Ovary (tissue), 9 donors: ENCODE results near the gene GPR162. TPM values are rescaled to one million over a fixed set of nuclear protein-coding genes. Genes with fewer than 3 reads are reported as not detected.

ENCODE experiments used
- DNase-seq, 5 donors: peaks; one replicate each; pipeline ENCODE4 v3.0.0-alpha.2; 2019 to 2020
- H3K27ac ChIP-seq, 2 donors: fragments of 200-600 bp; one replicate each; pipeline versions ENCODE4 v1.5.1 to v1.8.0; 2019 to 2022
- H3K27me3 ChIP-seq: fragments of 200-600 bp; one replicate; pipeline ENCODE4 v1.8.0; 2022
- H3K36me3 ChIP-seq: fragments of 200-600 bp; sonication (generic); one replicate; pipeline ENCODE4 v1.5.1; 2019
- H3K4me1 ChIP-seq: one replicate; pipeline ENCODE4 v1.8.1; 2013; ENCODE audit warnings: mild to moderate bottlenecking, moderate library complexity; ENCODE audit not compliant: insufficient read depth
- H3K4me3 ChIP-seq: fragments of 200-600 bp; sonication (generic); one replicate; pipeline ENCODE4 v1.5.1; 2017
- H3K9me3 ChIP-seq, 2 donors: fragments of 200-600 bp in 1 of 2; sonication (generic) in 1 of 2; one replicate each; pipeline versions ENCODE4 v1.5.1 to v1.8.1; 2013 to 2019; ENCODE audit warnings: mild to moderate bottlenecking in 1 of 2, moderate library complexity in 1 of 2
- EP300 ChIP-seq: sonication (generic); formaldehyde crosslinking; IDR thresholded peaks from one replicate; pipeline ENCODE4 v1.6.1; 2017; ENCODE audit warnings: antibody characterized with exemption
- POLR2A ChIP-seq: fragments of 450-650 bp; IDR thresholded peaks from one replicate; pipeline ENCODE4 v1.6.1; 2017; ENCODE audit warnings: antibody characterized with exemption, mild to moderate bottlenecking, moderate library complexity
- WGBS, 3 donors: extraction: QIAGEN DNeasy Blood & Tissue Kit in 1 of 3; methylation state at CpG; one replicate each; pipeline versions ENCODE4 v1.1.5 to v1.1.7; 2013 to 2017; 5-methylcytosine and 5-hydroxymethylcytosine counted together
- intact Hi-C, 4 donors: fragments of 100-400 bp; cut with DNase I; formaldehyde crosslinking; loops; one replicate each; pipeline versions ENCODE4 v1.11.0 to v1.15.1; 2022 to 2023
- polyA plus RNA-seq, 2 donors: library from polyadenylated mRNA; stranded (reverse); fragments of 200-250 nt in 1 of 2; fragments of 350-450 nt in 1 of 2; fragmentation: Illumina TruSeq in 1 of 2; extraction: RNeasy Lipid Tissue Mini Kit (QIAGEN cat#74804) in 1 of 2; gene quantifications; one replicate each; pipeline ENCODE4 v1.2.3, GENCODE V29; 2013 to 2014
- total RNA-seq, 7 donors: library from RNA; depleted of rRNA in 2 of 7; stranded (reverse); fragments of >200 nt in 2 of 7; fragmentation: NEBNext Ultra II Directional in 3 of 7; extraction: Animal tissue kit (Norgen Biotek cat#: 25700) in 3 of 7; gene quantifications; one replicate each; pipeline versions ENCODE4 v1.1.0 to v1.2.4, GENCODE V29; 2016 to 2023
- TF ChIP-seq, protein P1 (sequence below), 3 donors: fragments of 450-650 bp in 2 of 3; fragments of 200-600 bp in 1 of 3; IDR thresholded peaks; one replicate each; pipeline versions ENCODE4 v1.5.1 to v1.8.0; 2016 to 2022; ENCODE audit warnings: antibody characterized with exemption in 3 of 3, mild to moderate bottlenecking in 1 of 3
- donor health status: DM: no; HTN: no; CAD: no; lungs with moderate emphysema.
- donor health status: DM: no; HTN: no; CAD: no.
- donor health status: Bipolar disorder and iron deficiency.
- donor health status: DM: yes; HTN: yes; CAD: no.
- donor health status: DM: no; HTN: no; CAD: no.
- donor health status: DM: yes; HTN: yes; CAD: no.

GPR162 gene
- total and polyA plus RNA-seq, 9 donors, result 0.60 to 12.0 (median 7.6) TPM

DNA sequence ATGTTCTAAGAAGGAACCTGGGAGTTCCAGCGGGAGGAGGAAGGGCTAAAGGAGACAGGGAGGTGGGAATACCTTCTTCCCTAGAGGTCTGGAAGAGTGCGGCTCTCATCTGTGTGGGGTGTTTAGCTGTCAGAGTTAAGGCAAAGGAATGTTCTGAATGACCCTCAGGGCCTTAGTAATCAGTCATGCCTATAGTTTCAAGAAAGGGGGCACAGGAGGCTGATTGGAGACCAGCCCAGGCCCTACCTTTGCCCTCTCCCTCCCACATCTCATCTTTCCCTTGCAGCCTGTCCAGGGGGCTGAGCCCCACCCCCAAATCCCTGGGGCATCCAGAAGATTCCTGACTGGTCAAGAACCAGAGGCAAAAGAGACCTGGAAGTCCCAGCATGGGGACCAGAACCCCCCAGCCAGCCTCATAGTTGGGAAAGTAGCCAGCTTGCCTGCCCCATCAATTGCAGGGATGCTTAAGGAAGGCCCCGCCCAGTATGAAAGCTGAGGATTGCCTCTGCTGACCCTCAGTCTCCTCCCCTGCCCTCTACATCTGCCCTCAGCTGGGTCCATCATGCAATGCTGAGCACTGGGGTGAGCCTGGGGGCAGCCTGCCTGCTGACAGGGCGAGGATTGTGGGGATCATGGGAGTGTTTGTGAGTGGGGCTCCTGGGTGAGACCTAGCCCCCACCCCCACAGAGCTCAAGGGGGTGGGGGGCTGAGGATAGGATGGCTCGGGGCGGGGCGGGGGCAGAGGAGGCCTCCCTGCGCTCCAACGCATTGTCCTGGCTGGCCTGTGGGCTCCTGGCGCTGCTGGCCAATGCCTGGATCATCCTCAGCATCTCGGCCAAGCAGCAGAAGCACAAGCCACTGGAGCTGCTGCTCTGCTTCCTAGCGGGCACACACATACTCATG is 1.8 kb downstream of the GPR162 start:
- intact Hi-C loops, result loop anchor here in 2 of 4 donors (5.0 kb wide), 2 partner anchors 41 to 86 kb away; no protein-coding TSS in a partner anchor
- 75 to 77% (median 76%) methylated on average over 8 to 12 of the region's 12 CpGs for WGBS, 3 donors
- Histone ChIP-seq H3K4me1 (peaks cover 14% of the 10 kb centered on the region), H3K36me3 (no peaks in the 10 kb centered on the region), H3K4me3 (no peak overlapping the region), H3K9me3 (no peaks in the 10 kb centered on the region), H3K27me3 (no peaks in the 10 kb centered on the region), H3K27ac (no peak overlapping the region)
- TF ChIP-seq POLR2A, result no peak
- TF ChIP-seq EP300, result no peak
- TF ChIP-seq, protein P1, sequence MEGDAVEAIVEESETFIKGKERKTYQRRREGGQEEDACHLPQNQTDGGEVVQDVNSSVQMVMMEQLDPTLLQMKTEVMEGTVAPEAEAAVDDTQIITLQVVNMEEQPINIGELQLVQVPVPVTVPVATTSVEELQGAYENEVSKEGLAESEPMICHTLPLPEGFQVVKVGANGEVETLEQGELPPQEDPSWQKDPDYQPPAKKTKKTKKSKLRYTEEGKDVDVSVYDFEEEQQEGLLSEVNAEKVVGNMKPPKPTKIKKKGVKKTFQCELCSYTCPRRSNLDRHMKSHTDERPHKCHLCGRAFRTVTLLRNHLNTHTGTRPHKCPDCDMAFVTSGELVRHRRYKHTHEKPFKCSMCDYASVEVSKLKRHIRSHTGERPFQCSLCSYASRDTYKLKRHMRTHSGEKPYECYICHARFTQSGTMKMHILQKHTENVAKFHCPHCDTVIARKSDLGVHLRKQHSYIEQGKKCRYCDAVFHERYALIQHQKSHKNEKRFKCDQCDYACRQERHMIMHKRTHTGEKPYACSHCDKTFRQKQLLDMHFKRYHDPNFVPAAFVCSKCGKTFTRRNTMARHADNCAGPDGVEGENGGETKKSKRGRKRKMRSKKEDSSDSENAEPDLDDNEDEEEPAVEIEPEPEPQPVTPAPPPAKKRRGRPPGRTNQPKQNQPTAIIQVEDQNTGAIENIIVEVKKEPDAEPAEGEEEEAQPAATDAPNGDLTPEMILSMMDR (IDR thresholded peaks at IDR 0.05), result no peak
- DNase-seq, result no peak

GRCh38 chr12:6824085-6824775 is 2.6 kb downstream of the GPR162 start:
- Histone ChIP-seq H3K4me3 (no peak overlapping the region), H3K27me3 (no peaks in the 10 kb centered on the region), H3K4me1 (peaks cover 14% of the 10 kb centered on the region), H3K27ac (no peak overlapping the region), H3K36me3 (no peaks in the 10 kb centered on the region), H3K9me3 (no peaks in the 10 kb centered on the region)
- peak in 1 of 5 donors; percentile 35 for DNase-seq
- intact Hi-C loops, result loop anchor here in 2 of 4 donors (5.0 kb wide), 2 partner anchors 42 to 87 kb away; no protein-coding TSS in a partner anchor
- TF ChIP-seq, protein P1 (IDR thresholded peaks at IDR 0.05), result no peak
- TF ChIP-seq EP300, result no peak
- TF ChIP-seq POLR2A, result no peak
- 84 to 89% (median 87%) methylated on average over 36 to 37 of the region's 37 CpGs for WGBS, 3 donors

DNA sequence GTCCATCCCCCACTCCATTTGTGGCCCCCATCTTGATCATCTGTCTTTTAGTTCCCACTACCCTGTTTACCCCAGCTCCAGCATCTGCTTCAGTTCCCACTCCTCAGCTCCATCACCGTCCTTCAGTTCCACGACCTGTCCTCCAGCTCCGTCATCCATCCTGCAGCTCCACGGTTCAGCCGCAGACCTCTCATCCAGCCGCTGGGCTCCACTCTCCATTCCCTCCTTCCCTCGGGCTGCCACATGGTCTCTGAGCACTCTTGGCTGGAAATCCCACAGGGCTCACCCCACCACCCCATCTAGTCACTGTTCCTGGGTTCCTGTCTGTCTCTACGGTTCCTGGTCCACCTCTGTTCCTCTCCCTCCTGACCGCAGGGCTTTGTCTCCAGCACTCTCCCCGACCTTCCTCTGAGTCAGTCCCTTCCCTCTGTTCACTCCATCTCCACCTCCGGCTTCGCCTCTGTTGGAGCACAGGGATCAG is 3.3 kb downstream of the GPR162 start:
- no peaks in the 10 kb centered on the region for H3K36me3 ChIP-seq
- H3K27ac ChIP-seq, result no peak overlapping the region
- intact Hi-C loops, result loop anchor here (5.0 kb wide), 4 partner anchors 43 to 208 kb away; partner anchors contain the start of gene MLF2 (in 2 of the 4)
- H3K4me3 ChIP-seq, result no peak overlapping the region
- 26 to 31% (median 30%) methylated on average over 12 of the region's 12 CpGs for WGBS, 3 donors
- H3K9me3 ChIP-seq, result no peaks in the 10 kb centered on the region
- TF ChIP-seq EP300, result no peak
- no peak for TF ChIP-seq POLR2A
- TF ChIP-seq, protein P1 (IDR thresholded peaks at IDR 0.05), result no peak
- no peaks in the 10 kb centered on the region for H3K27me3 ChIP-seq
- H3K4me1 ChIP-seq, result peaks cover 14% of the 10 kb centered on the region
- DNase-seq, result peak in 1 of 5 donors; percentile 37

- H3K27me3 ChIP-seq, result no peaks in the 10 kb centered on the region
- H3K4me1 ChIP-seq, result peaks cover 14% of the 10 kb centered on the region
- no peaks in the 10 kb centered on the region for H3K9me3 ChIP-seq
- H3K36me3 ChIP-seq, result no peaks in the 10 kb centered on the region
- H3K4me3 ChIP-seq, result peak overlapping the region; percentile 22
- H3K27ac ChIP-seq, result no peak overlapping the region
- DNase-seq, result peak; percentile 73 to 91 (median 90)
- intact Hi-C loops, result loop anchor here in 3 of 4 donors (5.0 kb wide), 3 partner anchors 73 to 208 kb away; partner anchors contain the start of gene MLF2 (in 2 of the 3)
- no peak for TF ChIP-seq EP300
- TF ChIP-seq, protein P1 (IDR thresholded peaks at IDR 0.05), result peak; percentile 87 to 91 (median 89)
- no peak for TF ChIP-seq POLR2A
- WGBS, 3 donors, result 5 to 7% (median 6%) methylated on average over 19 of the region's 19 CpGs
These were observed 3.9 kb downstream of the GPR162 start for GRCh38 chr12:6825398-6826124.
